HEK293 (cell line): ENCODE measurements around the gene NDUFAF5.

Experiments used
- CTCF ChIA-PET: fragments of 350-600 bp; formaldehyde crosslinking; extraction: SDS; loops from one replicate; lab custom pipeline; 2021; ENCODE audit warnings: antibody characterized with exemption; lab: Yijun Ruan, JAX
- POLR2A ChIA-PET: fragments of 300-600 bp; formaldehyde crosslinking; extraction: SDS; loops from one replicate; lab custom pipeline; 2020; ENCODE audit warnings: antibody characterized with exemption, inconsistent platforms; lab: Yijun Ruan, JAX
- H3K27ac ChIP-seq: fragments of 200-500 bp; sonication (Bioruptor generic); 2 replicates; pipeline ENCODE4 v1.5.1; 2014; ENCODE audit warnings: low read depth, low read length, control low read depth, inconsistent platforms; ENCODE audit errors: extremely low read depth
- H3K36me3 ChIP-seq, 2 experiments: fragments of 200-500 bp in 1 of 2; sonication (Bioruptor generic) in 1 of 2; 1 replicate in 1 of 2; 2 replicates in 1 of 2; pipeline ENCODE4 v1.5.1; 2014 to 2017; ENCODE audit warnings: inconsistent platforms in 2 of 2, low read length in 2 of 2; ENCODE audit not compliant: control insufficient read depth in 2 of 2, insufficient read depth in 1 of 2
- H3K4me1 ChIP-seq: fragments of 200-500 bp; sonication (Bioruptor generic); 2 replicates; pipeline ENCODE4 v1.5.1; 2014; ENCODE audit warnings: mild to moderate bottlenecking, low read length, inconsistent platforms; ENCODE audit not compliant: control insufficient read depth, insufficient read depth
- H3K4me3 ChIP-seq: 2 replicates; pipeline ENCODE4 v1.5.1; 2011; ENCODE audit warnings: low read depth, mild to moderate bottlenecking, control low read depth, low read length, moderate library complexity
- H3K9me3 ChIP-seq: fragments of 200-500 bp; sonication (Bioruptor generic); 2 replicates; pipeline ENCODE4 v1.5.1; 2014; ENCODE audit warnings: low read depth, low read length, inconsistent platforms; ENCODE audit not compliant: control insufficient read depth, insufficient read depth
- EGR2 ChIP-seq: fragments of 450-650 bp; formaldehyde crosslinking; IDR thresholded peaks from 2 replicates; pipeline ENCODE4 v1.5.1; 2016; ENCODE audit warnings: low read depth, missing biosample characterization, missing genetic modification characterization
- GLI4 ChIP-seq: fragments of 450-650 bp; formaldehyde crosslinking; IDR thresholded peaks from 2 replicates; pipeline ENCODE4 v1.5.1; 2016; ENCODE audit warnings: missing biosample characterization, missing genetic modification characterization
- IKZF3 ChIP-seq: fragments of 450-650 bp; IDR thresholded peaks from 2 replicates; pipeline ENCODE4 v1.5.0; 2018; ENCODE audit warnings: missing biosample characterization, mild to moderate bottlenecking, missing genetic modification characterization, moderate library complexity
- PRDM1 ChIP-seq: fragments of 450-650 bp; formaldehyde crosslinking; IDR thresholded peaks from 2 replicates; pipeline ENCODE4; 2016; ENCODE audit warnings: missing biosample characterization, missing genetic modification characterization
- ZFP37 ChIP-seq: fragments of 450-650 bp; formaldehyde crosslinking; IDR thresholded peaks from 2 replicates; pipeline ENCODE4 v1.5.1; 2016; ENCODE audit warnings: missing biosample characterization, missing genetic modification characterization
- ZNF266 ChIP-seq: fragments of 450-650 bp; formaldehyde crosslinking; IDR thresholded peaks from 2 replicates; pipeline ENCODE4 v1.5.1; 2016; ENCODE audit warnings: missing biosample characterization, missing genetic modification characterization, low read depth
- ZNF311 ChIP-seq: fragments of 450-650 bp; formaldehyde crosslinking; IDR thresholded peaks from 2 replicates; pipeline ENCODE4 v1.5.1; 2017; ENCODE audit warnings: missing biosample characterization, missing genetic modification characterization, borderline replicate concordance
- ZNF354C ChIP-seq: fragments of 450-650 bp; formaldehyde crosslinking; IDR thresholded peaks from 2 replicates; pipeline ENCODE4 v1.5.1; 2016; ENCODE audit warnings: missing biosample characterization, missing genetic modification characterization, low read depth, borderline replicate concordance
- ZNF404 ChIP-seq: fragments of 450-650 bp; formaldehyde crosslinking; IDR thresholded peaks from 2 replicates; pipeline ENCODE4 v1.5.1; 2017; ENCODE audit warnings: missing biosample characterization, missing genetic modification characterization
- ZNF416 ChIP-seq: fragments of 450-650 bp; formaldehyde crosslinking; IDR thresholded peaks from 2 replicates; pipeline ENCODE4 v1.5.1; 2016; ENCODE audit warnings: missing biosample characterization, missing genetic modification characterization
- ZNF530 ChIP-seq: fragments of 450-650 bp; formaldehyde crosslinking; IDR thresholded peaks from 2 replicates; pipeline ENCODE4 v1.5.1; 2016; ENCODE audit warnings: low read depth, missing biosample characterization, missing genetic modification characterization
- ZNF549 ChIP-seq: fragments of 450-650 bp; IDR thresholded peaks from 2 replicates; pipeline ENCODE4 v1.5.1; 2018; ENCODE audit warnings: missing biosample characterization, missing genetic modification characterization, mild to moderate bottlenecking, inconsistent platforms, moderate library complexity
- ZNF624 ChIP-seq: fragments of 450-650 bp; formaldehyde crosslinking; IDR thresholded peaks from 2 replicates; pipeline ENCODE4 v1.5.1; 2017; ENCODE audit warnings: missing biosample characterization, missing genetic modification characterization
- ZNF629 ChIP-seq: fragments of 450-650 bp; formaldehyde crosslinking; IDR thresholded peaks from 2 replicates; pipeline ENCODE4 v1.5.1; 2017; ENCODE audit warnings: missing biosample characterization, missing genetic modification characterization
- ZNF677 ChIP-seq: fragments of 450-650 bp; IDR thresholded peaks from 2 replicates; pipeline ENCODE4 v1.5.0; 2018; ENCODE audit warnings: missing biosample characterization, mild to moderate bottlenecking, missing genetic modification characterization, moderate library complexity
- ZNF791 ChIP-seq: fragments of 450-650 bp; formaldehyde crosslinking; IDR thresholded peaks from 2 replicates; pipeline ENCODE4 v1.5.1; 2016; ENCODE audit warnings: missing biosample characterization, missing genetic modification characterization
- ZNF843 ChIP-seq: fragments of 450-650 bp; formaldehyde crosslinking; IDR thresholded peaks from 2 replicates; pipeline ENCODE4 v1.5.1; 2016; ENCODE audit warnings: missing biosample characterization, missing genetic modification characterization
- TF ChIP-seq, protein P1 (sequence below): fragments of 450-650 bp; formaldehyde crosslinking; IDR thresholded peaks from 2 replicates; pipeline ENCODE4 v1.5.1; 2016; ENCODE audit warnings: missing biosample characterization, missing genetic modification characterization
- TF ChIP-seq, protein P2 (sequence below): fragments of 450-650 bp; formaldehyde crosslinking; IDR thresholded peaks from 2 replicates; pipeline ENCODE4 v1.5.1; 2016; ENCODE audit warnings: missing biosample characterization, missing genetic modification characterization
- TF ChIP-seq, protein P3 (sequence below): fragments of 450-650 bp; formaldehyde crosslinking; IDR thresholded peaks from 2 replicates; pipeline ENCODE4 v1.5.1; 2016; ENCODE audit warnings: missing biosample characterization, missing genetic modification characterization, borderline replicate concordance
- TF ChIP-seq, protein P4 (sequence below): fragments of 450-650 bp; formaldehyde crosslinking; IDR thresholded peaks from 2 replicates; pipeline ENCODE4 v1.5.0; 2017; ENCODE audit warnings: missing biosample characterization, missing genetic modification characterization, borderline replicate concordance
- TF ChIP-seq, protein P5 (sequence below): fragments of 450-650 bp; formaldehyde crosslinking; IDR thresholded peaks from 2 replicates; pipeline ENCODE4 v1.5.1; 2016; ENCODE audit warnings: missing biosample characterization, missing genetic modification characterization
- TF ChIP-seq, protein P6 (sequence below): fragments of 450-650 bp; formaldehyde crosslinking; IDR thresholded peaks from 2 replicates; pipeline ENCODE4 v1.5.1; 2017; ENCODE audit warnings: missing biosample characterization, missing genetic modification characterization
- TF ChIP-seq, protein P7 (sequence below): fragments of 450-650 bp; formaldehyde crosslinking; conservative IDR thresholded peaks from 2 replicates; pipeline ENCODE4 v1.5.1; 2016; ENCODE audit warnings: low read depth, missing biosample characterization, missing genetic modification characterization

Gene NDUFAF5

DNA sequence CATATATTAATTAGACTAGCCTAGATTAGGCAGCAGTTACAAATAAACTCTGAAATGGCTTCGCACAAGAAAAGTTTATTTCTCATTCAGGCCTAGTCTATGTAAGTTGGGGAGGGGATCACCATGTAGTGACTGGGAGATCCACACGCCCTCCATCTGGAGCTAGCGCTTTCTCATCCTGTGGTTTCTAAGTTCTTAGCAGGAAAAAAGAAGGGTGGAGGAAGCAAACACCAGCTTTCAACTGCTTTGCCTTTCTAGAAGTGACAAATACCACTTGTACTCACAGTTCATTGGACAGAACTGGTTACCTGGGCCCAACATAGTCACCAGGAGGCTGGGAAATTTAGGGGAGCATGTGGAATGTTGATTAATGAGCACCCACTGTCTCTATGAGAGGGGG is 46.6 kb downstream of the NDUFAF5 start:
- POLR2A ChIA-PET, result no interaction called here
- Histone ChIP-seq H3K36me3 (no peaks in the 10 kb centered on the region), H3K4me1 (no peaks in the 10 kb centered on the region), H3K4me3 (no peak overlapping the region), H3K27ac (no peak overlapping the region), H3K9me3 (no peaks in the 10 kb centered on the region)
- TF ChIP-seq GLI4 (tag by site-specific recombination) (no peak), ZFP37 (no peak), PRDM1 (tag by site-specific recombination) (no peak), ZNF843 (no peak), ZNF549 (tag by site-specific recombination) (no peak), EGR2 (tag by site-specific recombination) (no peak), ZNF404 (tag by site-specific recombination) (no peak), ZNF354C (tag by site-specific recombination) (no peak), ZNF530 (tag by site-specific recombination) (no peak), ZNF677 (tag by site-specific recombination) (no peak), ZNF624 (tag by site-specific recombination) (no peak), ZNF266 (tag by site-specific recombination) (no peak), ZNF416 (no peak), ZNF311 (tag by site-specific recombination) (no peak), IKZF3 (tag by site-specific recombination) (no peak), ZNF791 (tag by site-specific recombination) (no peak)
- TF ChIP-seq, protein P1, sequence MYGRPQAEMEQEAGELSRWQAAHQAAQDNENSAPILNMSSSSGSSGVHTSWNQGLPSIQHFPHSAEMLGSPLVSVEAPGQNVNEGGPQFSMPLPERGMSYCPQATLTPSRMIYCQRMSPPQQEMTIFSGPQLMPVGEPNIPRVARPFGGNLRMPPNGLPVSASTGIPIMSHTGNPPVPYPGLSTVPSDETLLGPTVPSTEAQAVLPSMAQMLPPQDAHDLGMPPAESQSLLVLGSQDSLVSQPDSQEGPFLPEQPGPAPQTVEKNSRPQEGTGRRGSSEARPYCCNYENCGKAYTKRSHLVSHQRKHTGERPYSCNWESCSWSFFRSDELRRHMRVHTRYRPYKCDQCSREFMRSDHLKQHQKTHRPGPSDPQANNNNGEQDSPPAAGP, result no peak
- TF ChIP-seq, protein P2, sequence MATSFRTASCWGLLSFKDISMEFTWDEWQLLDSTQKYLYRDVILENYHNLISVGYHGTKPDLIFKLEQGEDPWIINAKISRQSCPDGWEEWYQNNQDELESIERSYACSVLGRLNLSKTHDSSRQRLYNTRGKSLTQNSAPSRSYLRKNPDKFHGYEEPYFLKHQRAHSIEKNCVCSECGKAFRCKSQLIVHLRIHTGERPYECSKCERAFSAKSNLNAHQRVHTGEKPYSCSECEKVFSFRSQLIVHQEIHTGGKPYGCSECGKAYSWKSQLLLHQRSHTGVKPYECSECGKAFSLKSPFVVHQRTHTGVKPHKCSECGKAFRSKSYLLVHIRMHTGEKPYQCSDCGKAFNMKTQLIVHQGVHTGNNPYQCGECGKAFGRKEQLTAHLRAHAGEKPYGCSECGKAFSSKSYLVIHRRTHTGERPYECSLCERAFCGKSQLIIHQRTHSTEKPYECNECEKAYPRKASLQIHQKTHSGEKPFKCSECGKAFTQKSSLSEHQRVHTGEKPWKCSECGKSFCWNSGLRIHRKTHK (tag by site-specific recombination), result no peak
- TF ChIP-seq, protein P3, sequence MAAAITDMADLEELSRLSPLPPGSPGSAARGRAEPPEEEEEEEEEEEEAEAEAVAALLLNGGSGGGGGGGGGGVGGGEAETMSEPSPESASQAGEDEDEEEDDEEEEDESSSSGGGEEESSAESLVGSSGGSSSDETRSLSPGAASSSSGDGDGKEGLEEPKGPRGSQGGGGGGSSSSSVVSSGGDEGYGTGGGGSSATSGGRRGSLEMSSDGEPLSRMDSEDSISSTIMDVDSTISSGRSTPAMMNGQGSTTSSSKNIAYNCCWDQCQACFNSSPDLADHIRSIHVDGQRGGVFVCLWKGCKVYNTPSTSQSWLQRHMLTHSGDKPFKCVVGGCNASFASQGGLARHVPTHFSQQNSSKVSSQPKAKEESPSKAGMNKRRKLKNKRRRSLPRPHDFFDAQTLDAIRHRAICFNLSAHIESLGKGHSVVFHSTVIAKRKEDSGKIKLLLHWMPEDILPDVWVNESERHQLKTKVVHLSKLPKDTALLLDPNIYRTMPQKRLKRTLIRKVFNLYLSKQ (tag by site-specific recombination), result no peak
- TF ChIP-seq, protein P4, sequence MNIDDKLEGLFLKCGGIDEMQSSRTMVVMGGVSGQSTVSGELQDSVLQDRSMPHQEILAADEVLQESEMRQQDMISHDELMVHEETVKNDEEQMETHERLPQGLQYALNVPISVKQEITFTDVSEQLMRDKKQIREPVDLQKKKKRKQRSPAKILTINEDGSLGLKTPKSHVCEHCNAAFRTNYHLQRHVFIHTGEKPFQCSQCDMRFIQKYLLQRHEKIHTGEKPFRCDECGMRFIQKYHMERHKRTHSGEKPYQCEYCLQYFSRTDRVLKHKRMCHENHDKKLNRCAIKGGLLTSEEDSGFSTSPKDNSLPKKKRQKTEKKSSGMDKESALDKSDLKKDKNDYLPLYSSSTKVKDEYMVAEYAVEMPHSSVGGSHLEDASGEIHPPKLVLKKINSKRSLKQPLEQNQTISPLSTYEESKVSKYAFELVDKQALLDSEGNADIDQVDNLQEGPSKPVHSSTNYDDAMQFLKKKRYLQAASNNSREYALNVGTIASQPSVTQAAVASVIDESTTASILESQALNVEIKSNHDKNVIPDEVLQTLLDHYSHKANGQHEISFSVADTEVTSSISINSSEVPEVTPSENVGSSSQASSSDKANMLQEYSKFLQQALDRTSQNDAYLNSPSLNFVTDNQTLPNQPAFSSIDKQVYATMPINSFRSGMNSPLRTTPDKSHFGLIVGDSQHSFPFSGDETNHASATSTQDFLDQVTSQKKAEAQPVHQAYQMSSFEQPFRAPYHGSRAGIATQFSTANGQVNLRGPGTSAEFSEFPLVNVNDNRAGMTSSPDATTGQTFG (tag by site-specific recombination), result no peak
- CTCF ChIA-PET, result no interaction called here

DNA sequence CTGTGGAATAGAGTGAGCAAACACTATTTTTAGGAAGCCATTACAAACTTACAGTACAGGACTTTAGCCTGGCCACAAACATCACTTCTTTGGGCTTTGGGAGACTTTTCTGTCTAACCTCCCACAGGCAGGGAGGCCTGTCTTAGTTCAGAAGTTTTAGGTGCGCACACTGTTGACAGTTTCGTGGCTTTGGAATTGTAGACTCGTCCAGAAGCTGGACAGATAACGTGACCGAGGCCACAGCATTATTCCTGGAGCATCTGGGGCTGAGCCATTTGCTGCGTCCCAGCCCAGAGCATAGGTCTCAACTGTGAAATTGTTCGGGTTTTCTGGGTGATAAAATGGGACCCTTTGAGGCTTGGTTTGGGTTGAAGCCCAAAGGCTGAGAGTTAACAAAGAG is 53.8 kb downstream of the NDUFAF5 start:
- H3K27ac ChIP-seq, result no peak overlapping the region
- no peak for TF ChIP-seq ZNF629 (tag by site-specific recombination)
- TF ChIP-seq, protein P5, sequence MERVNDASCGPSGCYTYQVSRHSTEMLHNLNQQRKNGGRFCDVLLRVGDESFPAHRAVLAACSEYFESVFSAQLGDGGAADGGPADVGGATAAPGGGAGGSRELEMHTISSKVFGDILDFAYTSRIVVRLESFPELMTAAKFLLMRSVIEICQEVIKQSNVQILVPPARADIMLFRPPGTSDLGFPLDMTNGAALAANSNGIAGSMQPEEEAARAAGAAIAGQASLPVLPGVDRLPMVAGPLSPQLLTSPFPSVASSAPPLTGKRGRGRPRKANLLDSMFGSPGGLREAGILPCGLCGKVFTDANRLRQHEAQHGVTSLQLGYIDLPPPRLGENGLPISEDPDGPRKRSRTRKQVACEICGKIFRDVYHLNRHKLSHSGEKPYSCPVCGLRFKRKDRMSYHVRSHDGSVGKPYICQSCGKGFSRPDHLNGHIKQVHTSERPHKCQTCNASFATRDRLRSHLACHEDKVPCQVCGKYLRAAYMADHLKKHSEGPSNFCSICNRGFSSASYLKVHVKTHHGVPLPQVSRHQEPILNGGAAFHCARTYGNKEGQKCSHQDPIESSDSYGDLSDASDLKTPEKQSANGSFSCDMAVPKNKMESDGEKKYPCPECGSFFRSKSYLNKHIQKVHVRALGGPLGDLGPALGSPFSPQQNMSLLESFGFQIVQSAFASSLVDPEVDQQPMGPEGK, result no peak
- TF ChIP-seq, protein P6, sequence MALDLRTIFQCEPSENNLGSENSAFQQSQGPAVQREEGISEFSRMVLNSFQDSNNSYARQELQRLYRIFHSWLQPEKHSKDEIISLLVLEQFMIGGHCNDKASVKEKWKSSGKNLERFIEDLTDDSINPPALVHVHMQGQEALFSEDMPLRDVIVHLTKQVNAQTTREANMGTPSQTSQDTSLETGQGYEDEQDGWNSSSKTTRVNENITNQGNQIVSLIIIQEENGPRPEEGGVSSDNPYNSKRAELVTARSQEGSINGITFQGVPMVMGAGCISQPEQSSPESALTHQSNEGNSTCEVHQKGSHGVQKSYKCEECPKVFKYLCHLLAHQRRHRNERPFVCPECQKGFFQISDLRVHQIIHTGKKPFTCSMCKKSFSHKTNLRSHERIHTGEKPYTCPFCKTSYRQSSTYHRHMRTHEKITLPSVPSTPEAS (tag by site-specific recombination), result no peak
- TF ChIP-seq, protein P7, sequence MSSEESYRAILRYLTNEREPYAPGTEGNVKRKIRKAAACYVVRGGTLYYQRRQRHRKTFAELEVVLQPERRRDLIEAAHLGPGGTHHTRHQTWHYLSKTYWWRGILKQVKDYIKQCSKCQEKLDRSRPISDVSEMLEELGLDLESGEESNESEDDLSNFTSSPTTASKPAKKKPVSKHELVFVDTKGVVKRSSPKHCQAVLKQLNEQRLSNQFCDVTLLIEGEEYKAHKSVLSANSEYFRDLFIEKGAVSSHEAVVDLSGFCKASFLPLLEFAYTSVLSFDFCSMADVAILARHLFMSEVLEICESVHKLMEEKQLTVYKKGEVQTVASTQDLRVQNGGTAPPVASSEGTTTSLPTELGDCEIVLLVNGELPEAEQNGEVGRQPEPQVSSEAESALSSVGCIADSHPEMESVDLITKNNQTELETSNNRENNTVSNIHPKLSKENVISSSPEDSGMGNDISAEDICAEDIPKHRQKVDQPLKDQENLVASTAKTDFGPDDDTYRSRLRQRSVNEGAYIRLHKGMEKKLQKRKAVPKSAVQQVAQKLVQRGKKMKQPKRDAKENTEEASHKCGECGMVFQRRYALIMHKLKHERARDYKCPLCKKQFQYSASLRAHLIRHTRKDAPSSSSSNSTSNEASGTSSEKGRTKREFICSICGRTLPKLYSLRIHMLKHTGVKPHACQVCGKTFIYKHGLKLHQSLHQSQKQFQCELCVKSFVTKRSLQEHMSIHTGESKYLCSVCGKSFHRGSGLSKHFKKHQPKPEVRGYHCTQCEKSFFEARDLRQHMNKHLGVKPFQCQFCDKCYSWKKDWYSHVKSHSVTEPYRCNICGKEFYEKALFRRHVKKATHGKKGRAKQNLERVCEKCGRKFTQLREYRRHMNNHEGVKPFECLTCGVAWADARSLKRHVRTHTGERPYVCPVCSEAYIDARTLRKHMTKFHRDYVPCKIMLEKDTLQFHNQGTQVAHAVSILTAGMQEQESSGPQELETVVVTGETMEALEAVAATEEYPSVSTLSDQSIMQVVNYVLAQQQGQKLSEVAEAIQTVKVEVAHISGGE (tag by site-specific recombination), result no peak
- TF ChIP-seq, all 188 proteins: peak for 0
- Histone ChIP-seq H3K36me3 (no peaks in the 10 kb centered on the region), H3K4me3 (no peak overlapping the region), H3K9me3 (no peaks in the 10 kb centered on the region), H3K4me1 (no peaks in the 10 kb centered on the region)
- POLR2A ChIA-PET, result no interaction called here
- CTCF ChIA-PET, result no interaction called here
